PC-3 (cell line): ENCODE data around the gene PDGFRA.

ENCODE experiments used
- CTCF ChIP-seq: fragments of 300-600 bp; sonication (generic); conservative IDR thresholded peaks from 2 replicates; pipeline ENCODE4 v1.5.1; 2017; ENCODE audit warnings: antibody characterized with exemption, low read depth, mild to moderate bottlenecking, low read length
- EZH2phosphoT487 ChIP-seq: fragments of 300-600 bp; sonication (generic); IDR thresholded peaks from 2 replicates; pipeline ENCODE4 v1.6.1; 2018; ENCODE audit warnings: mild to moderate bottlenecking, antibody characterized with exemption, low read length, borderline replicate concordance

GRCh38 chr4:54320826-54321685, 92.0 kb downstream of the PDGFRA start:
- no peak for TF ChIP-seq CTCF
- no peak for TF ChIP-seq EZH2phosphoT487
